Left ventricle myocardium inferior (tissue), 1 donor: Measurements from ENCODE around the gene SLC30A3. TPM values are rescaled to one million over a fixed set of nuclear protein-coding genes. Genes with fewer than 3 reads are reported as not detected.
"Not testable (repeated sequence)": the region's sequence is repeated elsewhere in the genome, so short reads cannot be mapped to it uniquely, and the experiment has no call there.

Experiments
- DNase-seq: peaks from one replicate; pipeline ENCODE4 v3.0.0-alpha.2; 2020
- H3K27ac ChIP-seq: fragments of 200-600 bp; replicated peaks from 2 replicates; pipeline ENCODE4 v1.8.0; 2021
- H3K27me3 ChIP-seq: fragments of 200-600 bp; 2 replicates; pipeline ENCODE4 v1.8.0; 2021; ENCODE audit warnings: low read depth
- H3K36me3 ChIP-seq: fragments of 200-600 bp; 2 replicates; pipeline ENCODE4 v1.8.0; 2021
- H3K4me1 ChIP-seq: fragments of 200-600 bp; 2 replicates; pipeline ENCODE4 v1.8.0; 2021
- H3K4me3 ChIP-seq: fragments of 200-600 bp; 2 replicates; pipeline ENCODE4 v1.8.0; 2021; ENCODE audit warnings: mild to moderate bottlenecking, moderate library complexity
- H3K9me3 ChIP-seq: fragments of 200-600 bp; replicated peaks from 2 replicates; pipeline ENCODE4 v1.8.0; 2021
- CTCF ChIP-seq: fragments of 200-600 bp; IDR thresholded peaks from 2 replicates; pipeline ENCODE4 v1.8.0; 2021; ENCODE audit warnings: antibody characterized with exemption, mild to moderate bottlenecking, borderline replicate concordance
- intact Hi-C: fragments of 100-400 bp; cut with micrococcal nuclease; formaldehyde crosslinking; loops from one replicate; pipeline ENCODE4 v1.11.0; 2022
- total RNA-seq: library from RNA; stranded (reverse); fragmentation: NEBNext Ultra II Directional; extraction: Animal tissue kit (Norgen Biotek cat#: 25700); gene quantifications from one replicate; pipeline ENCODE4 v1.2.1, GENCODE V29; 2021
- donor health status: DM: no; HTN: yes; CAD: no; lungs with severe emphysema.

The SLC30A3 gene
- total RNA-seq, 1 donor from 2014 or later: 5.9 TPM

GRCh38 chr2:27304488-27305240 is 41.8 kb upstream of the SLC30A3 start:
- Histone ChIP-seq H3K27ac (no peak overlapping the region), H3K36me3 (peaks cover 70% of the 10 kb centered on the region)
- intact Hi-C loops: no loop called here

DNA sequence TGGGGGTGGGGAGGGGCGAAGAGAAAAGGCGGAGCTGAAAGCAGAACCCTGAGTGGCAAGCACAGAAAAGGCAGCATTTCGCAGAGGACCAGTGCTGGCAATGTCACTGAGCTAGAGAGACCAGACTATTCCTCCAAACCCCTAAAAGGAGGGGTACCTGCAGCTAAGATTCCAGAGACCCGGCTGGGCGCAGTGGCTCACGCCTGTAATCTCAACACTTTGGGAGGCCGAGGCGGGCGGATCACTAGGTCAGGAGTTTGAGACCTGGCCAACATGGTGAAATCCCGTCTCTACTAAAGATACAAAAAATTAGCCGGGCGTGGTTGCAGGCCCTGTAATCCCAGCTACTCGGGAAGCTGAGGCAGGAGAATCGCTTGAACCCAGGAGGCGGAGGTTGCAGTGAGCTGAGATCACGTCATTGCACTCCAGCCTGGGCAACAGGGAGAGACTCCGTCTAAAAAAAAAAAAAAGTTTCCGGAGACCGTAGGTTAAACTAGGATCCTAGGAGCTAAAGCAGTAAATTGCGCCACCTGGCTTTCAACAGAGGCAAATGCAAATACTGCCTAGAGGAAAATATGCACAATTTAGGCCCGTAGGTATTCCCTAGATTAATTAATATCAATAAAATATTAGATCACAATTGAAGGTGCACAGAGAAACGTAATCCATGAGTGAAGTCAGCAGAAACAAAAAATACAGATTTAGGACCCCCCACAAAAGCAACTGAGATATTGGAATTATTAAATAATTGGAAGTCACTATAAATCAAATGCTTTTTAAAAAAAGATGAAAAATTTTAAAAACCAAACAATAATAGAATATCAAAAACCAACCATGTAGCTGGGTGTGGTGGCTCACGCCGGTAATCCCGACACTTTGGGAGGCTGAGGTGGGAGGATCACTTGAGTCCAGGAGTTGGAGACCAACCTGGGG is 40.5 kb upstream of the SLC30A3 start:
- H3K9me3 ChIP-seq: no peaks in the 10 kb centered on the region
- intact Hi-C loops: no loop called here
- peak; percentile 91 for TF ChIP-seq CTCF
- DNase-seq: no peak
- H3K27me3 ChIP-seq: peaks cover 39% of the 10 kb centered on the region
- peaks cover 68% of the 10 kb centered on the region for H3K36me3 ChIP-seq
- H3K4me3 ChIP-seq: peak overlapping the region; percentile 55
- peaks cover 57% of the 10 kb centered on the region for H3K4me1 ChIP-seq
- H3K27ac ChIP-seq: peak overlapping the region; percentile 67

More at GRCh38 chr2:27304488-27305240, 41.8 kb upstream of the SLC30A3 start:
- no peaks in the 10 kb centered on the region for H3K9me3 ChIP-seq
- no peak overlapping the region for H3K4me3 ChIP-seq
- no peak for TF ChIP-seq CTCF
- no peak for DNase-seq
- peaks cover 53% of the 10 kb centered on the region for H3K4me1 ChIP-seq
- H3K27me3 ChIP-seq: peaks cover 44% of the 10 kb centered on the region

- peaks cover 41% of the 10 kb centered on the region for H3K36me3 ChIP-seq
- intact Hi-C loops, H3K4me3 ChIP-seq, H3K9me3 ChIP-seq, H3K27ac ChIP-seq, DNase-seq: not testable (repeated sequence)
- H3K27me3 ChIP-seq: peaks cover 11% of the 10 kb centered on the region
- peaks cover 58% of the 10 kb centered on the region for H3K4me1 ChIP-seq
Measured at GRCh38 chr2:27300606-27301005, 37.8 kb upstream of the SLC30A3 start.

DNA sequence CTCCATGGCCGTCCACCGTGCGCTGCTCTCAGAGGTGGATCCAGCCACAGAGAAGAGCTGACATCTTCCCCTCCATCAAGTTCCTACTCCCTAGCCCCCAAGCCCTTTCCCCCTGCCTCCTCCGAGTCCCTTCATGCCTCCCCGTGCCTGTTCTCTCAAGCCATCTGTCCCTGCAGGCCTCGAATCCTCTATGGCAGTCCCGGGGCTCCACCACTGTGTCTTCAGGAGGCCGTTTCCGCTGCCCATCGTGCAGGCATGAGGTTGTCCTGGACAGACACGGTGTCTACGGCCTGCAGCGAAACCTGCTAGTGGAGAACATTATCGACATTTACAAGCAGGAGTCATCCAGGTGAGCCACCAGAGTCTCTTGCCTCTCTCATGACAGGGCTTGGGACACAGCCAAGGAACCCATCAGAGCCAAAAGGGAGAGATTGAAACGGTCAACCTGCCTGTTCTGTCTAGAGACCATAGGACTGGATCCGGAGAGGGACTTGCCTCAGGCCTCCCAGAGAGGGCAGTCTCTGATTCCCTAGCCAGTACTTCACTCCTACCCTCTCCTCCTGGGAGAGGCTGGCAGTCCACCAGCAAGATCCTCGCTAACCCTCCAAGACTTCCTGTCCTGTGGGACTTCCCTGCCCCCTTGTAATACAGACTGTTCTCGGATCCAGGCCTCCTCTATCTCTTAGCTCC is 35.7 kb upstream of the SLC30A3 start:
- H3K9me3 ChIP-seq: no peaks in the 10 kb centered on the region
- no peaks in the 10 kb centered on the region for H3K27me3 ChIP-seq
- H3K36me3 ChIP-seq: peaks cover 26% of the 10 kb centered on the region
- no peak for TF ChIP-seq CTCF
- H3K4me3 ChIP-seq: no peak overlapping the region
- H3K4me1 ChIP-seq: peaks cover 77% of the 10 kb centered on the region
- peak overlapping the region; percentile 19 for H3K27ac ChIP-seq
- DNase-seq: no peak
- intact Hi-C loops: loop anchor here (10.0 kb wide), 1 partner anchor 204 kb away; no protein-coding TSS in a partner anchor

- Histone ChIP-seq H3K4me3 (no peak overlapping the region), H3K9me3 (no peaks in the 10 kb centered on the region), H3K4me1 (peaks cover 79% of the 10 kb centered on the region), H3K36me3 (peaks cover 26% of the 10 kb centered on the region), H3K27ac (peak overlapping the region; percentile 16), H3K27me3 (no peaks in the 10 kb centered on the region)
- intact Hi-C loops: loop anchor here (10.0 kb wide), 1 partner anchor 202 kb away; no protein-coding TSS in a partner anchor
- TF ChIP-seq CTCF: no peak
- DNase-seq: no peak
Measured at GRCh38 chr2:27297195-27297594, 34.3 kb upstream of the SLC30A3 start.
